SK-N-SH (cell line): Measurements from ENCODE around the gene KIF2A. TPM values are rescaled to one million over a fixed set of nuclear protein-coding genes. Genes with fewer than 3 reads are reported as not detected.

ENCODE experiments used
- CTCF ChIA-PET: fragments of 300-600, 350-600 bp; formaldehyde crosslinking; extraction: SDS; loops from one replicate; lab custom pipeline; 2021; lab: Yijun Ruan, JAX
- POLR2A ChIA-PET: fragments of 350-600 bp; sonication (Branson Sonifier 250); formaldehyde crosslinking; extraction: SDS; loops from one replicate; lab custom pipeline; 2020; ENCODE audit warnings: antibody characterized with exemption, inconsistent platforms; lab: Yijun Ruan, JAX
- DNase-seq: peaks from one replicate; pipeline ENCODE4 v3.0.0; 2012
- H2AFZ ChIP-seq: fragments of 200-600 bp; sonication (generic); 2 replicates; pipeline ENCODE4 v1.8.1; 2016; ENCODE audit warnings: antibody characterized with exemption, mild to moderate bottlenecking, low read depth
- H3F3A ChIP-seq: fragments of 200-600 bp; sonication (generic); replicated peaks from 2 replicates; pipeline ENCODE3; 2016; ENCODE audit warnings: antibody characterized with exemption, mild to moderate bottlenecking; ENCODE audit not compliant: insufficient read depth
- H3K27ac ChIP-seq, 2 experiments: fragments of 200-500 bp in 1 of 2; fragments of 200-600 bp in 1 of 2; sonication (Bioruptor generic) in 1 of 2; sonication (generic), shearing (Covaris generic) in 1 of 2; 2 replicates each; pipeline versions ENCODE4 v1.5.1 to v1.6.1; 2014 to 2016; ENCODE audit warnings: low read depth in 2 of 2, inconsistent platforms in 1 of 2, low read length in 1 of 2, mild to moderate bottlenecking in 1 of 2, mixed read lengths in 1 of 2
- H3K27me3 ChIP-seq: fragments of 200-600 bp; sonication (generic), shearing (Covaris generic); 2 replicates; pipeline ENCODE4 v1.6.1; 2016; ENCODE audit warnings: mixed run types; ENCODE audit not compliant: insufficient read depth
- H3K36me3 ChIP-seq, 2 experiments: fragments of 200-500 bp in 1 of 2; fragments of 200-600 bp in 1 of 2; sonication (Bioruptor generic) in 1 of 2; sonication (generic) in 1 of 2; replicated peaks in 1 of 2; 2 replicates each; pipeline versions ENCODE3 to v1.5.1; 2014 to 2016; ENCODE audit warnings: low read length in 1 of 2, mild to moderate bottlenecking in 1 of 2; ENCODE audit not compliant: insufficient read depth in 2 of 2, control insufficient read depth in 1 of 2
- H3K4me1 ChIP-seq, 2 experiments: fragments of 200-500 bp in 1 of 2; fragments of 200-600 bp in 1 of 2; sonication (Bioruptor generic) in 1 of 2; sonication (generic), shearing (Covaris generic) in 1 of 2; 2 replicates each; pipeline versions ENCODE4 v1.5.1 to v1.6.1; 2014 to 2016; ENCODE audit warnings: low read depth in 1 of 2, low read length in 1 of 2, mixed run types in 1 of 2; ENCODE audit not compliant: insufficient read depth in 2 of 2, control insufficient read depth in 1 of 2
- H3K4me2 ChIP-seq: fragments of 200-600 bp; sonication (generic), shearing (Covaris generic); 2 replicates; pipeline ENCODE4 v1.6.1; 2017; ENCODE audit warnings: mixed run types
- H3K4me3 ChIP-seq, 2 experiments: fragments of 200-500 bp in 1 of 2; fragments of 200-600 bp in 1 of 2; sonication (Bioruptor generic) in 1 of 2; sonication (generic), shearing (Covaris generic) in 1 of 2; 2 replicates each; pipeline versions ENCODE4 v1.5.1 to v1.8.1; 2014 to 2016; ENCODE audit warnings: low read depth in 2 of 2, inconsistent platforms in 1 of 2, low read length in 1 of 2, mild to moderate bottlenecking in 1 of 2, mixed read lengths in 1 of 2, moderate library complexity in 1 of 2
- H3K79me2 ChIP-seq: fragments of 200-600 bp; sonication (generic); 2 replicates; pipeline ENCODE4 v1.8.1; 2017; ENCODE audit warnings: mild to moderate bottlenecking; ENCODE audit not compliant: insufficient read depth
- H3K9ac ChIP-seq: fragments of 200-600 bp; sonication (generic); 2 replicates; pipeline ENCODE4 v1.6.1; 2017; ENCODE audit warnings: mixed run types
- H3K9me2 ChIP-seq: fragments of 200-600 bp; sonication (generic); 2 replicates; pipeline ENCODE4 v1.6.1; 2017; ENCODE audit warnings: mixed run types
- H3K9me3 ChIP-seq: fragments of 200-600 bp; sonication (generic); 2 replicates; pipeline ENCODE4 v1.6.1; 2017; ENCODE audit warnings: mixed run types, mild to moderate bottlenecking, moderate library complexity
- H4K20me1 ChIP-seq: fragments of 200-600 bp; sonication (generic); 2 replicates; pipeline ENCODE4 v1.6.1; 2017; ENCODE audit warnings: mild to moderate bottlenecking, mixed run types; ENCODE audit not compliant: insufficient read depth
- EP300 ChIP-seq, 2 experiments: IDR thresholded peaks; 2 replicates each; pipeline versions ENCODE4 v1.4.0 to v1.6.1; 2012; ENCODE audit warnings: borderline replicate concordance in 1 of 2, low read depth in 1 of 2, low read length in 1 of 2
- FOSL2 ChIP-seq: IDR thresholded peaks from 2 replicates; pipeline ENCODE4 v1.4.0; 2012; ENCODE audit warnings: low read depth, mild to moderate bottlenecking, moderate library complexity, borderline replicate concordance
- FOXJ3 ChIP-seq: sonication (generic); formaldehyde crosslinking; IDR thresholded peaks from 2 replicates; pipeline ENCODE4 v1.5.1; 2020; ENCODE audit warnings: mild to moderate bottlenecking, missing genetic modification reagents
- FOXM1 ChIP-seq: IDR thresholded peaks from 2 replicates; pipeline ENCODE4 v1.4.0; 2012; ENCODE audit warnings: low read depth, mild to moderate bottlenecking
- GABPA ChIP-seq: IDR thresholded peaks from 2 replicates; pipeline ENCODE4 v1.4.0; 2012; ENCODE audit warnings: low read depth, mild to moderate bottlenecking
- GATA2 ChIP-seq: sonication (generic); formaldehyde crosslinking; IDR thresholded peaks from 2 replicates; pipeline ENCODE4 v1.5.0; 2020; ENCODE audit warnings: mild to moderate bottlenecking, missing genetic modification reagents
- IRF3 ChIP-seq: fragments of 150-350 bp; IDR thresholded peaks from 2 replicates; pipeline ENCODE4 v1.6.1; 2016; ENCODE audit warnings: mild to moderate bottlenecking, low read depth, low read length
- JUND ChIP-seq: IDR thresholded peaks from 2 replicates; pipeline ENCODE4 v1.4.0; 2012
- MAX ChIP-seq: IDR thresholded peaks from 2 replicates; pipeline ENCODE4 v1.4.0; 2012; ENCODE audit warnings: low read depth
- MXI1 ChIP-seq: IDR thresholded peaks from 2 replicates; pipeline ENCODE4 v1.6.1; 2012; ENCODE audit warnings: mild to moderate bottlenecking, low read depth, low read length, improper control_type of control experiment
- NRF1 ChIP-seq: IDR thresholded peaks from 2 replicates; pipeline ENCODE4 v1.6.1; 2012; ENCODE audit warnings: low read depth, mild to moderate bottlenecking, low read length
- POLR2AphosphoS5 ChIP-seq: IDR thresholded peaks from 2 replicates; pipeline ENCODE4 v1.6.1; 2012; ENCODE audit warnings: low read depth, low read length
- TEAD4 ChIP-seq: IDR thresholded peaks from 2 replicates; pipeline ENCODE4 v1.4.0; 2012; ENCODE audit warnings: mild to moderate bottlenecking, borderline replicate concordance; ENCODE audit not compliant: insufficient read depth
- USF1 ChIP-seq: IDR thresholded peaks from 2 replicates; pipeline ENCODE4 v1.4.0; 2012; ENCODE audit warnings: low read depth, borderline replicate concordance
- WGBS: methylation state at CpG from one replicate; pipeline ENCODE4 v1.1.6; 2017; ENCODE audit warnings: low lambda C conversion rate; 5-methylcytosine and 5-hydroxymethylcytosine counted together
- polyA plus RNA-seq, 3 experiments: library from polyadenylated mRNA; depleted of rRNA; stranded (reverse); fragments of >200 nt; gene quantifications; 2 replicates each; pipeline ENCODE4 v1.2.3, GENCODE V29; 2012

KIF2A gene
- polyA plus RNA-seq, 1 of the 3 experiments (the other 2 are of a cell fraction), result 14.3 TPM

GRCh38 chr5:62312674-62313073, 6.7 kb downstream of the KIF2A start (continued):
- no peak for TF ChIP-seq EP300 (IDR thresholded peaks at IDR 0.05; ENCODE audit: borderline replicate concordance in 1 of 2, low read depth in 1 of 2, low read length in 1 of 2)
- no peak for TF ChIP-seq GABPA
- TF ChIP-seq JUND, result no peak

GRCh38 chr5:62314213-62314830, 8.3 kb downstream of the KIF2A start:
- H2AFZ ChIP-seq, result no peak overlapping the region
- peaks cover 3% of the 10 kb centered on the region for H3F3A ChIP-seq
- H3K27ac ChIP-seq, result no peak overlapping the region
- H3K9me2 ChIP-seq, result no peaks in the 10 kb centered on the region
- H3K27me3 ChIP-seq, result no peaks in the 10 kb centered on the region
- H3K36me3 ChIP-seq, result peaks cover 0 to 2% of the 10 kb centered on the region in 2 experiments
- H3K9me3 ChIP-seq, result no peaks in the 10 kb centered on the region
- TF ChIP-seq FOXJ3 (CRISPR knock-in tag), result no peak
- H3K4me1 ChIP-seq, result peaks cover 3 to 21% of the 10 kb centered on the region in 2 experiments; a peak in 2 of 4 replicates
- ChIA-PET POLR2A (no interaction called here), CTCF (no interaction called here)
- H3K9ac ChIP-seq, result no peak overlapping the region
- H4K20me1 ChIP-seq, result peaks cover 98% of the 10 kb centered on the region
- DNase-seq, result no peak
- H3K79me2 ChIP-seq, result peaks cover 100% of the 10 kb centered on the region
- H3K4me3 ChIP-seq, result no peak overlapping the region
- 92% methylated on average over 2 of the region's 2 CpGs for WGBS
- no peak overlapping the region for H3K4me2 ChIP-seq

- POLR2A ChIA-PET, result no interaction called here
- H3K9me2 ChIP-seq, result no peaks in the 10 kb centered on the region
- no peak overlapping the region for H3K4me2 ChIP-seq
- H3K27ac ChIP-seq, result no peak overlapping the region; a peak in 1 of 4 replicates
- no peak overlapping the region for H3K4me3 ChIP-seq
- DNase-seq, result no peak
- WGBS, result 94% methylated on average over 2 of the region's 2 CpGs
- no peaks in the 10 kb centered on the region for H3K9me3 ChIP-seq
- H3K79me2 ChIP-seq, result peaks cover 100% of the 10 kb centered on the region
- no peak overlapping the region for H2AFZ ChIP-seq
- peaks cover 97% of the 10 kb centered on the region for H4K20me1 ChIP-seq
- CTCF ChIA-PET, result interaction anchor here (1.2 kb wide), 1 partner anchor 37 kb away, joined by 4 read pairs; no protein-coding TSS in a partner anchor
- TF ChIP-seq POLR2AphosphoS5, result no peak
- TF ChIP-seq FOSL2, result no peak
- no peak for TF ChIP-seq USF1
- H3K27me3 ChIP-seq, result no peaks in the 10 kb centered on the region
- H3K9ac ChIP-seq, result no peak overlapping the region
- H3K4me1 ChIP-seq, result peaks cover 3 to 20% of the 10 kb centered on the region in 2 experiments; a peak in 3 of 4 replicates
- H3F3A ChIP-seq, result peaks cover 3% of the 10 kb centered on the region
- peaks cover 0 to 2% of the 10 kb centered on the region in 2 experiments for H3K36me3 ChIP-seq
Observed at GRCh38 chr5:62315376-62316175, 9.6 kb downstream of the KIF2A start.

GRCh38 chr5:62316176-62316502, 10.1 kb downstream of the KIF2A start:
- H3K4me2 ChIP-seq, result no peak overlapping the region
- peaks cover 3% of the 10 kb centered on the region for H3F3A ChIP-seq
- no peak overlapping the region for H3K9ac ChIP-seq
- WGBS, result 64% methylated on average over 2 of the region's 2 CpGs
- ChIA-PET CTCF (interaction anchor here (1.2 to 1.3 kb wide), 2 partner anchors 36 to 38 kb away, joined by 3 to 4 read pairs; no protein-coding TSS in a partner anchor), POLR2A (no interaction called here)
- no peak for DNase-seq
- no peak overlapping the region for H3K27ac ChIP-seq
- no peak overlapping the region for H3K4me3 ChIP-seq
- H2AFZ ChIP-seq, result no peak overlapping the region
- no peaks in the 10 kb centered on the region for H3K36me3 ChIP-seq
- H4K20me1 ChIP-seq, result peaks cover 91% of the 10 kb centered on the region
- no peaks in the 10 kb centered on the region for H3K9me3 ChIP-seq
- H3K9me2 ChIP-seq, result no peaks in the 10 kb centered on the region
- peaks cover 3 to 14% of the 10 kb centered on the region in 2 experiments; a peak in 3 of 4 replicates for H3K4me1 ChIP-seq
- H3K79me2 ChIP-seq, result peaks cover 100% of the 10 kb centered on the region
- no peaks in the 10 kb centered on the region for H3K27me3 ChIP-seq
- TF ChIP-seq GATA2 (CRISPR knock-in tag), result no peak
- no peak for TF ChIP-seq FOXM1
- TF ChIP-seq TEAD4, result no peak
- TF ChIP-seq MAX, result no peak
- TF ChIP-seq IRF3, result no peak
- TF ChIP-seq GABPA, result no peak
- no peak for TF ChIP-seq MXI1
- no peak for TF ChIP-seq NRF1
